T-helper 9 cell (primary cell): ENCODE results near the gene PGRMC1.
"Not testable (repeated sequence)": the region's sequence is repeated elsewhere in the genome, so short reads cannot be mapped to it uniquely, and the experiment has no call there.

Experiments
- DNase-seq: peaks from one replicate; pipeline ENCODE4 v3.0.0-alpha.2; 2020
- total RNA-seq, 2 donors: gene quantifications; one replicate each; lab custom pipeline; 2026; lab: John Stamatoyannopoulos, UW

The PGRMC1 gene
- total RNA-seq: 20.3 to 33.6 reads per million in 2 donors

DNA sequence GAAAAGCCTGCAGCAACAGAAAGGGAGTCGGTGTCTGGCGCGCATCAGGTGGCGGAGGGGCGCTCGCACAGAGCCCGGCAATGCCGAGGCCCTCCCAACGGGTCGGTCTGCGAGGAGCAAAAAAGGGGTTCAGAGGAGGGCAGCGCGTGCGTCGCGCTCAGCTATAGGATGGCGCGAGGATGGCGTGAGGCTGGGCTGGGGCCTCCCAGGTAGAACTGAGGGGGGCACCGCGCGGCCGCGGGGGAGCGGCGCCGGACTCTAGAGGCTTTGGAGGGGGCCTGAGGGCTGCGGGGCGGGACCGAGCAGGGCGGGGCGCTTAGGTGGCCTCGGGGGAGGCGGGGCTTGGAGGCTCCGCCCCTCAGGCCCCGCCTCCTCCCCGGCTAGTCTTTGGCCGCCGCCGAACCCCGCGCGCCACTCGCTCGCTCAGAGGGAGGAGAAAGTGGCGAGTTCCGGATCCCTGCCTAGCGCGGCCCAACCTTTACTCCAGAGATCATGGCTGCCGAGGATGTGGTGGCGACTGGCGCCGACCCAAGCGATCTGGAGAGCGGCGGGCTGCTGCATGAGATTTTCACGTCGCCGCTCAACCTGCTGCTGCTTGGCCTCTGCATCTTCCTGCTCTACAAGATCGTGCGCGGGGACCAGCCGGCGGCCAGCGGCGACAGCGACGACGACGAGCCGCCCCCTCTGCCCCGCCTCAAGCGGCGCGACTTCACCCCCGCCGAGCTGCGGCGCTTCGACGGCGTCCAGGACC, at the start of gene PGRMC1:
Gene PGRMC1, plus strand, starts transcription at position 414 of the 751 bp plus-strand sequence. Its CDS starts 79 bp downstream, at position 493.
- peak; percentile 66 for DNase-seq

- no peak for DNase-seq
These were observed 49.3 kb upstream of the PGRMC1 start for GRCh38 chrX:119186763-119187162.

DNA sequence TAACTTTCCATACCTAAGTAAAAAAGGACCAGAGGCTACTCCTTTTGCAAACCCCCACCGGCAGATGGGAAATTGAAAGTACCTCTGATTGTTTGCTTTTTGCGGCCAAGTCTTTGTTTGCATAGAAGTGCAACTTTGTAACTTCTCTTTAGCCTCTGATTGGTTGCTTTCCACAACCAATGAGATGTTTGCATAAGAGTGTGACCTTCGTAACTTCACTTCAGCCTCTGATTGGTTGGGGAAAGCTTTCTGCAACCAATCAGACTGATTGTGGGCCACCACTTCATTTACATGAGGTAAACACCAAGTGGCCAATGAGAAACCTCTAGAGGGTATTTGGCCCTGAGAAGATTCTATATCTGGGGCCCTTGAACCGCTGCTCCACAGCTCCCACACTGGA, 48.8 kb upstream of the PGRMC1 start:
- DNase-seq: no peak

- no peak for DNase-seq
These were observed 47.0 kb upstream of the PGRMC1 start for GRCh38 chrX:119189115-119189514.

- no peak for DNase-seq
These were observed 46.5 kb upstream of the PGRMC1 start for GRCh38 chrX:119189595-119189994.

DNA sequence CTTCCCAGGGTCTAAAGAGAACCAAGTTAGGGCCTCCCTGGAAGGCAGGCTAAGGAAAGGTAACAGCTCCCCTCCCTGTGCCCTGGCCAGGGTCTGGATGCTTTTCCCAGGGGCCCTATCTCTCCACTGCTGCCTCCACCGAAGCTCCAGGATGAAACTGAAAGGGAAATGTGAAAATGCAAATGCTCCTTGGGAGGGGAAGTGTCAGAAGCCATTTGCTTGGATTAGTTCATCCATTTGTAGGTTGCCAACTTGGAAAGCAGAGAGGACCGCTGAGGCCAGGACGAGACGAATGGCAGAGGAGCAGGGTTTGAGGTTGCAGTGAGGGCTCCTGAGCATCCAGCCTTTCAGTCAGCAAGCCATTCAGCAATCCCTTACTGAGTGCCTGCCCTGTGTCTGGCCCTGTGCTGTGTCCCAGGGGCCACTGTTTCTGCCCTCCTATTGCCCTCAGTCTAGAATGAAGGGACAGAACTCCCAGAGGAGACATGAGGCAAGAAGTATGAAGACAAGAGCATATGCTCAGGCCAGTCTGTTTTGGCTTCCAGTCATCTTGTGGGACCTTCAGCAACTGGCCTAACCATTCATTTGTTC, 45.9 kb upstream of the PGRMC1 start:
- DNase-seq: no peak

DNA sequence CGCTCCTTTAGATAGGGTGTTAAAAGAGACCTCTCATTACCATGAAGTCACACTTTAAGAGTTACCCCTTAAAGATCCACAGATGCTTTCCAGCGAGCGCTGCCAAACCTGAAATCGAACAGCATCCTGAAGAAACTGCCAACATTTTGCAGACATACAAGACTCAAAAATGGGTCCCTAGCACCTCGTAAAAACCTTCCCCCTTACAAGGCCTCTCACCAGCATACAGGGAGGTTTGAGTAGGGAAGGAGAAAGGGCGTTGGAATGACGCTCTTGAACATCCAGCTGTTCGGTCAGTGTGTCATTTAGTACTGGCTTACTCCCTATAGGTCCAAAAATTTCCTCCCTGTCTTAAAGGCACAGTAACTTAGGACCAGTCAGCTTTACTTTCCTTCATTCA, 45.3 kb upstream of the PGRMC1 start:
- no peak for DNase-seq

- no peak for DNase-seq
These were observed 41.5 kb upstream of the PGRMC1 start for GRCh38 chrX:119194621-119195020.

- DNase-seq: no peak
These were observed 34.5 kb upstream of the PGRMC1 start for GRCh38 chrX:119201570-119201969.

DNA sequence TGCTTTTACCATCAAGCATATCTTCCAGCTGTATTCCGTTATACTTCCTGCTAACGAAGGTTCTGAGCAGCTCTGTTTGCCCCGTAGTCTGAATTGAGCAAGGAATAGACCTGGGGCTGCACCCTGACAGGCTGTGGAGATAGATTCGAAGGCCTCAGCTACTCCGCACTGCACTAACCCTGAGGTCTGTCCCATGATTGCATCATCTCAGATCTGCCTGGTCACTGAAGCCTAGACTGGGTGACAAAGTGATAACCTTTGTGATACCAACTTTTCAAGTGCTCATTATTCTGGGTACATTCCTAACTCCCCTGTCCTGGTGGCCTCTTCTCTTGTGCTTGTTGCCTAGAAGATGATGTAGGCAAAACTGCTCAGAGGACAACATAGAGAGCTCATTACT, 29.9 kb upstream of the PGRMC1 start:
- no peak for DNase-seq

DNA sequence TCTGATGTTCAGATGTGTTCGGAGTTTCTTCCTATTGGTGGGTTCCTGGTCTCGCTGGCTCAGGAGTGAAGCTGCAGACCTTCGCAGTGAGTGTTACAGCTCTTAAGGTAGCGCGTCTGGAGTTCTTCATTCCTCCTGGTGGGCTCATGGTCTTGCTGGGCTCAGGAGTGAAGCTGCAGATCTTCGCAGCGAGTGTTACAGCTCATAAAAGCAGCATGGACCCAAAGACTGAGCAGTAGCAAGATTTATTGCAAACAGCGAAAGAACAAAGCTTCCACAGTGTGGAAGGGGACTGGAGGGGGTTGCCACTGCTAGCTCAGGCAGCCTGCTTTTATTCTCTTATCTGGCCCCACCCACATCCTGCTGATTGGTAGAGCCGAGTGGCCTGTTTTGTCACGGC, 28.6 kb upstream of the PGRMC1 start:
- DNase-seq: not testable (repeated sequence)

- no peak for DNase-seq
These were observed 27.6 kb upstream of the PGRMC1 start for GRCh38 chrX:119208401-119209057.

- not testable (repeated sequence) for DNase-seq
These were observed 25.0 kb upstream of the PGRMC1 start for GRCh38 chrX:119210931-119211648.

GRCh38 chrX:119211649-119212014, 24.5 kb upstream of the PGRMC1 start:
- DNase-seq: no peak

DNA sequence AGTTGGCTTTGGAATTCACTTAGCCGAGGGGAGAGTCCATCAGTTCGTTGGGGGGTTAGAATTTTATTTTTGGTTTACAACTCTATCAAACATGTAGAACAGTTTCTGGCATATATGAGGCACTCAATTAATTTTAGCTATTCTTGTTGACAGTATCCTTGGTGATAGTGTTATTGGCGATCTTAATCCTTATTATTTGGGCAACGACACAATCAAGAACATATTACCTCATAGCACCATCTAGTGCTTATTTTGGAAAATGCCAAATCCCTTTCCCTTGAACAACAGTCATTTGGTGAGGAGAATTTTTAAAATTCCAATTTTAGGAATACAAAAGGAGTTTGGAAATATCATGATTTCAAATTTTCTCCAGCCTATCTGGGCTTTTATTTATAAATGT, 17.9 kb upstream of the PGRMC1 start:
- no peak for DNase-seq

- no peak for DNase-seq
These were observed 13.2 kb upstream of the PGRMC1 start for GRCh38 chrX:119222932-119223331.

DNA sequence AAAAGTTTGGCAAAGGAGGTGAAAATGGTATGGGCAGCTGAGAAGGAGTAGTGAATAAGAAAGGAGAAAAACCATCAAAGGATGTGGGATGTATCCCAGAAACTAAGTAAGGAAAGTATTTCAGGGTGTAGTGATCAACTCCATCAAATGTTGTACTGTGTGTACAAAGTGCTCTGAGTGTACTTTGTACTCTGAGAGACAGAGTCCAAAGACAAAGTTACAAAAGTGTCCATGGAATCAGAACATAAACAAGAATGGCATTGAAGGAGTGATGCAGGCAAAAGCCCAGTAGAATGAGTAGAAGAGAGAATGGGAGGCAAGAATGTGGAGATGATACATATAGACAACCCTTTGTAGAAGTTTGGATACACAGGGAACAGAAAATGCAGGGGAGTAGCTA, 12.3 kb upstream of the PGRMC1 start:
- DNase-seq: no peak

DNA sequence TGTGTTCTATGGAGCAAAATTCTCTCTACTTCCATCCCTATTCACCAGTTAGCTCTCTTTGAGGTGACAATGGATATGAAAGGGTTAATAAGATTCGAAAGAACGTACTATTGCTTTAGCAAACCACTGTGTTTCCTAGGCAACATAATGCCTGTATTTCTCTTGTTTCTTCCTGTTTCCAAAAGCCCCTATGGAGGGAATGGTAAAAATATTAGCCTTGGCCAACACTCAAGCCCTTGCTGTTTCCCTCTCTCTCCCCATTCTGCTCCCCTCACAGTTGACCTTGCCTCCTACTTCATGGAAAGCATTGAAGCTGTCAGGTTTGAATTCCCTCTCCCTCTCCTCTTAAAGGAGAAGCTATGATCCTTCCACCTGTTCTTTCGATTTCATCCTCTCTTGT, 9.6 kb upstream of the PGRMC1 start:
- no peak for DNase-seq

- DNase-seq: no peak
These were observed 7.4 kb upstream of the PGRMC1 start for GRCh38 chrX:119228512-119229252.

DNA sequence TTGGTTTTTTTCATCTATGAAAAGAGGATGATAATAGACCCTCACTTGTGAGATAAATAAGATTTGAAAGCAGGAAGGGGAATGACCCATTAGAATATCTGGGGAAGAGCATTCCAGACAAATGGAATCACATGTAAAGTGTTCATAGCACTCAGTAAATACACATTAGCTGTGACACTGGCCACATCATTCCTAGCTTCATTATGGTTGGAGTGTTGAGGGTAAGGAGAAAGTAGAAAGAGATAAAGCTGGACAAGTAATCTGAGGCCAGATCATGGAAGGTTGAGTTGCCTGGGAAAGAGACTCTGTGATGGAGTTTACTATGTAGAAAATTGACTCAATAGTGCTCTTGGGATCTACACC, 6.9 kb upstream of the PGRMC1 start:
- DNase-seq: no peak

DNA sequence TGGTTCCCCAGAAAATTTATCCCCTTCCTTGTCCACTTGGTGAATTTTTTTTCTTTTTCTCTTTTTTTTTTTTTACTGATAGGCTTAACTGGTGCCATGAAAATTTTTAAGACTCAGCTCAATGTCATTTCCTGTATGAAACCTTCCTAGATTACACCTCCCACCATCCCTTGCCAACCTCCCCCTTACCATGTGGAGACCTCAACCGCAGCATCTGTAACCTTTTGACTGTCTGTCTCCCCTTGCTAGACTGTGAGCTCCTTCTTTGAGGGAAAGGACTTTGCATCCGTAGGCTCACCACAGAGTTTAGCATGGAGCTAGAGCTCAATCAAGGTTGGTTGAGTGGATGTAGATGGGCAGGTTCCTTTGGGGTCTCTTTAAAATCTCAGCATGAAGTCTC, 5.2 kb upstream of the PGRMC1 start:
- DNase-seq: no peak

- no peak for DNase-seq
These were observed 4.1 kb upstream of the PGRMC1 start for GRCh38 chrX:119231936-119232445.
